Chondrocyte (in vitro differentiated cells): Measurements from ENCODE around the gene CHMP5. TPM values are rescaled to one million over a fixed set of nuclear protein-coding genes. Genes with fewer than 3 reads are reported as not detected.
A peak's percentile ranks its signal among the peaks of the same experiment; 100 is the strongest.
"Not testable (repeated sequence)": the region's sequence is repeated elsewhere in the genome, so short reads cannot be mapped to it uniquely, and the experiment has no call there.

Experiments used
- DNase-seq: peaks from one replicate; pipeline ENCODE4 v3.0.0; 2021; ENCODE audit warnings: mixed read lengths, low spot score
- H3K27ac Mint-ChIP-seq: one replicate; pipeline ENCODE4 v1.8.0; 2021; ENCODE audit warnings: mild to moderate bottlenecking, moderate library complexity, mixed read lengths; ENCODE audit not compliant: unreplicated experiment
- H3K27me3 Mint-ChIP-seq: 2 replicates; pipeline ENCODE4 v1.8.0; 2021; ENCODE audit warnings: low read depth, mixed read lengths
- H3K36me3 Mint-ChIP-seq: 2 replicates; pipeline ENCODE4 v1.8.0; 2021; ENCODE audit warnings: low read depth, mixed read lengths
- H3K4me1 Mint-ChIP-seq: 2 replicates; pipeline ENCODE4 v1.8.0; 2021; ENCODE audit warnings: low read depth, mild to moderate bottlenecking, mixed read lengths
- H3K4me3 Mint-ChIP-seq: one replicate; pipeline ENCODE4 v1.8.0; 2021; ENCODE audit warnings: mild to moderate bottlenecking, moderate library complexity, mixed read lengths; ENCODE audit not compliant: unreplicated experiment
- H3K9me3 Mint-ChIP-seq: 2 replicates; pipeline ENCODE4 v1.8.0; 2021; ENCODE audit warnings: low read depth, mixed read lengths
- CTCF ChIP-seq: fragments of 200-600 bp; sonication (generic); IDR thresholded peaks from 2 replicates; pipeline ENCODE4 v1.5.0; 2021; ENCODE audit warnings: antibody characterized with exemption, mild to moderate bottlenecking, moderate library complexity
- total RNA-seq: library from RNA; stranded (reverse); gene quantifications from 3 replicates; pipeline ENCODE4 v1.2.1, GENCODE V29; 2021

The CHMP5 gene
- total RNA-seq, 1 donor from 2014 or later: 58.4 TPM

- H3K4me3 Mint-ChIP-seq: no peak overlapping the region
- DNase-seq: no peak
- H3K27me3 Mint-ChIP-seq: no peaks in the 10 kb centered on the region
- H3K4me1 Mint-ChIP-seq: peaks cover 5% of the 10 kb centered on the region
- H3K27ac Mint-ChIP-seq: no peak overlapping the region
- peaks cover 42% of the 10 kb centered on the region for H3K36me3 Mint-ChIP-seq
- TF ChIP-seq CTCF: no peak
- no peaks in the 10 kb centered on the region for H3K9me3 Mint-ChIP-seq
Observed at GRCh38 chr9:33311953-33312352, 47.1 kb downstream of the CHMP5 start.

- peak overlapping the region; percentile 9 for H3K27ac Mint-ChIP-seq
- peaks cover 43% of the 10 kb centered on the region for H3K36me3 Mint-ChIP-seq
- TF ChIP-seq CTCF: no peak
- H3K9me3 Mint-ChIP-seq: no peaks in the 10 kb centered on the region
- DNase-seq: no peak
- no peak overlapping the region for H3K4me3 Mint-ChIP-seq
- H3K27me3 Mint-ChIP-seq: no peaks in the 10 kb centered on the region
- peaks cover 27% of the 10 kb centered on the region for H3K4me1 Mint-ChIP-seq
Observed at GRCh38 chr9:33315371-33315770, 50.5 kb downstream of the CHMP5 start.

- not testable (repeated sequence) for H3K9me3 Mint-ChIP-seq, H3K4me3 Mint-ChIP-seq, H3K27me3 Mint-ChIP-seq, DNase-seq
- peaks cover 34% of the 10 kb centered on the region for H3K36me3 Mint-ChIP-seq
- H3K4me1 Mint-ChIP-seq: peaks cover 43% of the 10 kb centered on the region
- peak overlapping the region; percentile 36 for H3K27ac Mint-ChIP-seq
Observed at GRCh38 chr9:33317136-33317535, 52.3 kb downstream of the CHMP5 start.

- Mint-ChIP-seq H3K27ac (peak overlapping the region; percentile 73), H3K9me3 (no peaks in the 10 kb centered on the region), H3K36me3 (peaks cover 36% of the 10 kb centered on the region), H3K4me3 (no peak overlapping the region), H3K4me1 (peaks cover 47% of the 10 kb centered on the region), H3K27me3 (no peaks in the 10 kb centered on the region)
- no peak for TF ChIP-seq CTCF
- no peak for DNase-seq
Observed at GRCh38 chr9:33318225-33318624, 53.4 kb downstream of the CHMP5 start.

- Mint-ChIP-seq H3K27ac (peak overlapping the region; percentile 73), H3K9me3 (no peaks in the 10 kb centered on the region), H3K4me1 (peaks cover 47% of the 10 kb centered on the region), H3K27me3 (no peaks in the 10 kb centered on the region), H3K36me3 (peaks cover 32% of the 10 kb centered on the region), H3K4me3 (no peak overlapping the region)
- no peak for DNase-seq
- TF ChIP-seq CTCF: no peak
Observed at GRCh38 chr9:33318781-33319180, 53.9 kb downstream of the CHMP5 start.

- Mint-ChIP-seq H3K27ac (peak overlapping the region; percentile 94), H3K9me3 (no peaks in the 10 kb centered on the region), H3K27me3 (no peaks in the 10 kb centered on the region), H3K36me3 (peaks cover 37% of the 10 kb centered on the region), H3K4me1 (peaks cover 47% of the 10 kb centered on the region), H3K4me3 (peak overlapping the region; percentile 35)
- TF ChIP-seq CTCF: no peak
- DNase-seq: no peak
Observed at GRCh38 chr9:33320230-33320567, 55.4 kb downstream of the CHMP5 start.
